HCT116 (cell line): ENCODE measurements around the gene FOXP1. TPM values are rescaled to one million over a fixed set of nuclear protein-coding genes. Genes with fewer than 3 reads are reported as not detected.

ENCODE experiments used
- ATAC-seq: fragments of 200-7000 bp; cut with Tn5 transposase; 2 replicates; pipeline ENCODE4 v1.9.1; 2020; ENCODE audit warnings: mild to moderate bottlenecking, moderate library complexity
- BruUV-seq: library from RNA; stranded (reverse); fragments of 400-500 nt; replicated peaks from 2 replicates; lab custom pipeline; 2021; lab: Mats Ljungman, UMichigan
- CTCF ChIA-PET: fragments of 300-600 bp; sonication (Branson Sonifier 250); formaldehyde crosslinking; loops from one replicate; lab custom pipeline; 2021; ENCODE audit warnings: antibody characterized with exemption; lab: Charles Lee
- POLR2A ChIA-PET: fragments of 300-600, 350-600 bp; sonication (Branson Sonifier 250); formaldehyde crosslinking; loops from one replicate; lab custom pipeline; 2021; ENCODE audit warnings: antibody characterized with exemption; lab: Charles Lee
- RAD21 ChIA-PET, 2 experiments: fragments of 300-600 bp; sonication (Branson Sonifier 250); formaldehyde crosslinking; loops; one replicate each; lab custom pipeline; 2023; ENCODE audit warnings: low total read pairs in 2 of 2; ENCODE audit not compliant: uncharacterized antibody in 2 of 2, unreplicated experiment in 2 of 2, low non-redundant PET in 1 of 2; lab: Charles Lee
- DNase-seq: peaks from one replicate; pipeline ENCODE4 v3.0.0-alpha.2; 2010; ENCODE audit warnings: low read depth, low spot score
- H2AFZ ChIP-seq: fragments of 200-600 bp; shearing (Covaris generic), sonication (generic); 2 replicates; pipeline ENCODE4 v1.6.1; 2017; ENCODE audit warnings: low read depth, mixed run types, mixed read lengths, antibody characterized with exemption, low read length; ENCODE audit not compliant: poor library complexity, severe bottlenecking
- H3K27ac ChIP-seq: 2 replicates; pipeline ENCODE4 v1.5.1; 2012; ENCODE audit warnings: low read depth, low read length
- H3K27me3 ChIP-seq: fragments of 200-600 bp; sonication (generic); 2 replicates; pipeline ENCODE4 v1.6.1; 2016; ENCODE audit warnings: mixed run types, low read length, mixed read lengths; ENCODE audit not compliant: insufficient read depth
- H3K36me3 ChIP-seq, 2 experiments: fragments of 200-500 bp in 1 of 2; fragments of 200-600 bp in 1 of 2; sonication (Bioruptor generic) in 1 of 2; sonication (generic) in 1 of 2; 2 replicates each; pipeline versions ENCODE4 v1.5.1 to v1.6.1; 2014 to 2016; ENCODE audit warnings: low read length in 2 of 2, inconsistent platforms in 1 of 2, mixed read lengths in 1 of 2, mixed run types in 1 of 2; ENCODE audit not compliant: insufficient read depth in 2 of 2, control insufficient read depth in 1 of 2
- H3K4me1 ChIP-seq, 2 experiments: fragments of 200-600 bp in 1 of 2; sonication (generic) in 1 of 2; 2 replicates each; pipeline versions ENCODE4 v1.5.1 to v1.6.1; 2012 to 2017; ENCODE audit warnings: low read length in 2 of 2, inconsistent platforms in 1 of 2, mild to moderate bottlenecking in 1 of 2, mixed read lengths in 1 of 2, mixed run types in 1 of 2, moderate library complexity in 1 of 2; ENCODE audit not compliant: insufficient read depth in 2 of 2, control insufficient read depth in 1 of 2
- H3K4me2 ChIP-seq: fragments of 200-600 bp; sonication (generic); 2 replicates; pipeline ENCODE4 v1.6.1; 2017; ENCODE audit warnings: mixed run types, low read length, mixed read lengths
- H3K4me3 ChIP-seq, 2 experiments: fragments of 200-600 bp in 1 of 2; sonication (generic) in 1 of 2; replicated peaks in 1 of 2; 2 replicates each; pipeline ENCODE4 v1.5.1; 2011 to 2016; ENCODE audit warnings: low read length in 2 of 2, control low read depth in 1 of 2, low read depth in 1 of 2, mild to moderate bottlenecking in 1 of 2, mixed read lengths in 1 of 2, mixed run types in 1 of 2
- H3K79me2 ChIP-seq: fragments of 200-600 bp; sonication (generic); 2 replicates; pipeline ENCODE4 v1.6.1; 2017; ENCODE audit warnings: mild to moderate bottlenecking, mixed run types, low read length, moderate library complexity, mixed read lengths; ENCODE audit not compliant: insufficient read depth
- H3K9ac ChIP-seq: fragments of 200-600 bp; sonication (generic); 2 replicates; pipeline ENCODE4 v1.6.1; 2016; ENCODE audit warnings: low read length, mixed read lengths
- H3K9me2 ChIP-seq: fragments of 200-600 bp; sonication (generic), shearing (Covaris generic); 2 replicates; pipeline ENCODE4 v1.6.1; 2017; ENCODE audit warnings: mixed run types, mild to moderate bottlenecking, moderate library complexity; ENCODE audit not compliant: insufficient read depth
- H3K9me3 ChIP-seq, 2 experiments: fragments of 200-500 bp in 1 of 2; fragments of 200-600 bp in 1 of 2; sonication (Bioruptor generic) in 1 of 2; sonication (generic) in 1 of 2; 2 replicates each; pipeline ENCODE4 v1.6.1; 2014 to 2017; ENCODE audit warnings: low read length in 2 of 2, mixed read lengths in 2 of 2, inconsistent platforms in 1 of 2, low read depth in 1 of 2, mild to moderate bottlenecking in 1 of 2, mixed run types in 1 of 2, moderate library complexity in 1 of 2; ENCODE audit not compliant: control insufficient read depth in 1 of 2, insufficient read depth in 1 of 2
- H4K20me1 ChIP-seq: fragments of 200-600 bp; sonication (generic), shearing (Covaris generic); 2 replicates; pipeline ENCODE4 v1.6.1; 2017; ENCODE audit warnings: mixed run types, mild to moderate bottlenecking, moderate library complexity; ENCODE audit not compliant: insufficient read depth
- CEBPB ChIP-seq: IDR thresholded peaks from 2 replicates; pipeline ENCODE4 v1.6.1; 2012; ENCODE audit warnings: low read depth
- REST ChIP-seq: IDR thresholded peaks from 2 replicates; pipeline ENCODE4 v1.6.1; 2012; ENCODE audit warnings: low read depth
- SRF ChIP-seq: IDR thresholded peaks from 2 replicates; pipeline ENCODE4 v1.6.1; 2012; ENCODE audit warnings: low read depth
- ZBTB33 ChIP-seq: IDR thresholded peaks from 2 replicates; pipeline ENCODE4 v1.6.1; 2011; ENCODE audit warnings: mild to moderate bottlenecking, low read length, moderate library complexity; ENCODE audit not compliant: insufficient replicate concordance; ENCODE audit errors: extremely low read depth
- intact Hi-C: fragments of 100-400 bp; cut with micrococcal nuclease; formaldehyde crosslinking; loops from 2 replicates; pipeline ENCODE4 v1.10.0; 2022
- total RNA-seq: library from RNA; stranded (reverse); gene quantifications from one replicate; pipeline ENCODE4 v1.2.1, GENCODE V29; 2021; ENCODE audit not compliant: unreplicated experiment

The FOXP1 gene
- total RNA-seq, 1 experiment from 2014 or later = 11.4 TPM

- CTCF ChIA-PET = no interaction called here
- Histone ChIP-seq H3K27me3 (no peaks in the 10 kb centered on the region), H4K20me1 (no peaks in the 10 kb centered on the region), H3K9ac (no peak overlapping the region), H3K79me2 (no peaks in the 10 kb centered on the region), H3K4me1 (no peaks in the 10 kb centered on the region), H3K27ac (no peak overlapping the region), H3K36me3 (no peaks in the 10 kb centered on the region), H3K4me3 (no peak overlapping the region), H3K9me3 (no peaks in the 10 kb centered on the region), H2AFZ (no peak overlapping the region), H3K4me2 (no peak overlapping the region), H3K9me2 (no peaks in the 10 kb centered on the region)
- ATAC-seq = no peak
- TF ChIP-seq CEBPB (no peak), REST (no peak), SRF (no peak), ZBTB33 (no peak)
- intact Hi-C loops = no loop called here
- RAD21 ChIA-PET = no interaction called here
- DNase-seq = no peak
- no TSS peak for BruUV-seq
- POLR2A ChIA-PET = no interaction called here
Observed at GRCh38 chr3:70990723-70991122, 592.8 kb downstream of the FOXP1 start.
